Thyroid gland (tissue), 4 donors: ENCODE results near the gene BCDIN3D.

Experiments used
- CTCF ChIP-seq, 6 experiments: fragments of 200-600 bp in 3 of 6; fragments of 450-650 bp in 3 of 6; sonication (generic) in 3 of 6; IDR thresholded peaks; one replicate each; pipeline ENCODE4 v1.5.1; 2016 to 2019; ENCODE audit warnings: antibody characterized with exemption in 6 of 6, mild to moderate bottlenecking in 2 of 6, inconsistent platforms in 1 of 6, moderate library complexity in 1 of 6
- POLR2A ChIP-seq, 2 donors: fragments of 450-650 bp; IDR thresholded peaks; one replicate each; pipeline ENCODE4 v1.6.1; 2017; ENCODE audit warnings: antibody characterized with exemption in 2 of 2, mild to moderate bottlenecking in 2 of 2, moderate library complexity in 1 of 2

GRCh38 chr12:49825971-49826421, 16.9 kb downstream of the BCDIN3D start:
- TF ChIP-seq POLR2A (IDR thresholded peaks at IDR 0.05) (no peak), CTCF (IDR thresholded peaks at IDR 0.05) (no peak)
